Heart right ventricle (tissue), 16 donors: ENCODE data around the gene AFF1. TPM values are rescaled to one million over a fixed set of nuclear protein-coding genes. Genes with fewer than 3 reads are reported as not detected.
A peak's percentile ranks its signal among the peaks of the same experiment; 100 is the strongest.

Source experiments
- ATAC-seq, 8 donors: fragments of 200-7000 bp; cut with Tn5 transposase; one replicate each; pipeline ENCODE4 v1.9.1; 2020; ENCODE audit warnings: mild to moderate bottlenecking in 8 of 8, moderate library complexity in 8 of 8, moderate number of reproducible peaks in 1 of 8
- DNase-seq, 2 donors: peaks; one replicate each; pipeline ENCODE4 v3.0.0-alpha.2; 2020
- H3K27ac ChIP-seq, 10 donors: fragments of 200-600 bp; sonication (generic) in 2 of 10; one replicate each; pipeline versions ENCODE4 v1.5.0 to v1.8.0; 2020 to 2022; ENCODE audit warnings: mild to moderate bottlenecking in 3 of 10
- H3K27me3 ChIP-seq, 7 donors: fragments of 200-600 bp; one replicate each; pipeline ENCODE4 v1.8.0; 2021 to 2022; ENCODE audit warnings: mild to moderate bottlenecking in 2 of 7
- H3K36me3 ChIP-seq, 9 donors: fragments of 200-600 bp; sonication (generic) in 1 of 9; one replicate each; pipeline versions ENCODE4 v1.5.0 to v1.8.0; 2020 to 2022; ENCODE audit warnings: mild to moderate bottlenecking in 2 of 9
- H3K4me1 ChIP-seq, 9 donors: fragments of 200-600 bp; sonication (generic) in 1 of 9; one replicate each; pipeline versions ENCODE4 v1.5.0 to v1.8.0; 2020 to 2022; ENCODE audit warnings: mild to moderate bottlenecking in 4 of 9
- H3K4me3 ChIP-seq, 10 donors: fragments of 200-600 bp; sonication (generic) in 2 of 10; one replicate each; pipeline versions ENCODE4 v1.5.0 to v1.8.0; 2020 to 2022; ENCODE audit warnings: mild to moderate bottlenecking in 7 of 10, moderate library complexity in 2 of 10
- H3K9me3 ChIP-seq, 11 donors: fragments of 200-600 bp in 10 of 11; sonication (generic) in 2 of 11; one replicate each; pipeline versions ENCODE4 v1.5.0 to v1.8.0; 2013 to 2022; ENCODE audit warnings: mild to moderate bottlenecking in 2 of 11, control low read depth in 1 of 11, moderate library complexity in 1 of 11
- WGBS, 2 donors: extraction: QIAGEN DNeasy Blood & Tissue Kit; methylation state at CpG; one replicate each; pipeline ENCODE4 v1.1.7; 2013; ENCODE audit warnings: inconsistent platforms in 1 of 2; 5-methylcytosine and 5-hydroxymethylcytosine counted together
- intact Hi-C, 10 donors: fragments of 100-400 bp; cut with DNase I; formaldehyde crosslinking; loops; one replicate each; pipeline versions ENCODE4 v1.11.1 to v1.14.2; 2022
- polyA plus RNA-seq, 2 donors: library from polyadenylated mRNA; stranded (reverse); fragments of 200-250 nt; gene quantifications; one replicate each; pipeline ENCODE4 v1.2.3, GENCODE V29; 2013
- total RNA-seq, 10 donors: library from RNA; stranded (reverse); fragmentation: NEBNext Ultra II Directional in 3 of 10; extraction: Animal tissue kit (Norgen Biotek cat#: 25700) in 3 of 10; gene quantifications; one replicate each; pipeline versions ENCODE4 v1.2.1 to v1.2.4, GENCODE V29; 2021 to 2023
- TF ChIP-seq, protein P1 (sequence below), 9 donors: fragments of 200-600 bp; sonication (generic) in 2 of 9; IDR thresholded peaks; one replicate each; pipeline versions ENCODE4 v1.5.0 to v1.8.0; 2021 to 2022; ENCODE audit warnings: antibody characterized with exemption in 9 of 9, mild to moderate bottlenecking in 5 of 9, moderate library complexity in 1 of 9
- donor health status: Arrhythmogenic right ventricular cardiomyopathy.
- donor health status: ischemic (EF 13 %, LVEDD 7.1; RV severe dilation, severe dysfunction).
- donor health status: healthy with polysubstance abuse.
- donor health status: DM: no; HTN: yes; CAD: no.
- donor health status: DM: no; HTN: no; CAD: no.
- donor health status: ischemic (EF 25% LVEDD 6.9; RV normal size, moderate dysfunction).
- donor health status: ischemic (EF 25% LVEDD 5.7; RV mildly dilated, moderate dysfunction).
- donor health status: healthy.
- donor health status: DM: yes; HTN: yes; CAD: no.
- donor health status: Ischemic cardiomyopathy.
- donor health status: ischemic (EF 35%, LVEDD 5.7; RV mildly dilated, moderate dysfunction).
- donor health status: nonischemic (EF 11% LVEDD 7.7; RV severe dilation, severe dysfunction).
- donor health status: DM: yes; HTN: yes; CAD: no.
- donor health status: PGD.
- donor health status: ischemic (EF 29% LVEDD 5.4; RV normal size, mild dysfunction).
- donor health status: nonischemic (EF 23%, LVEDD 6.1; RV moderate dilation, normal function).

AFF1 gene
- total and polyA plus RNA-seq, 12 donors: 44.4 to 90.2 (median 74.5) TPM

DNA sequence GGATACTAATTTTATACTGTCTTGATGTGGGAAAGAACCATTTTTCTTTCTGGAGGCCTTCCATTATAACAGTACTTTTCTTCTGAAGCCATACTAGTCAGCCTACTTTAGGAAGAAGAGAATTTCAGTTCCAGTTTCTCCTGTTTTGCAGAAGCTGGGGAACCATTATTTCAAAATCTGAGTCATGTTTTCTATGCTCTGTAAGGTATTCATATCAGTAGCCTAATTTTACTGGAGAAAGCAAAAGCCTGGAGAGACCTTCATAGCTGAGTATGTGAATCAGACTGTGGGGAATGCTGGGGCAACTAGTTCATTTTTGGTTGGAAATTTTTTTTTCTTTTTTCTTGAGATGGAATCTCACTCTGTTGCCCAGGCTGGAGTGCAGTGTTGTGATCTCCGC is 22.4 kb downstream of the AFF1 start:
- WGBS, 2 donors: 95 to 100% methylated on average over 1 of the region's 1 CpG
- peaks cover 0 to 24% (median 0%) of the 10 kb centered on the region in 9 donors for H3K36me3 ChIP-seq
- intact Hi-C loops: no loop called here
- ATAC-seq: peak in 2 of 8 donors; percentile 19 to 42
- H3K9me3 ChIP-seq: no peaks in the 10 kb centered on the region
- peak overlapping the region in 1 of 10 donors; percentile 56 for H3K27ac ChIP-seq
- no peak overlapping the region for H3K4me3 ChIP-seq
- DNase-seq: no peak
- H3K27me3 ChIP-seq: no peaks in the 10 kb centered on the region
- peaks cover 6 to 59% (median 28%) of the 10 kb centered on the region in 9 donors for H3K4me1 ChIP-seq
- TF ChIP-seq, protein P1, sequence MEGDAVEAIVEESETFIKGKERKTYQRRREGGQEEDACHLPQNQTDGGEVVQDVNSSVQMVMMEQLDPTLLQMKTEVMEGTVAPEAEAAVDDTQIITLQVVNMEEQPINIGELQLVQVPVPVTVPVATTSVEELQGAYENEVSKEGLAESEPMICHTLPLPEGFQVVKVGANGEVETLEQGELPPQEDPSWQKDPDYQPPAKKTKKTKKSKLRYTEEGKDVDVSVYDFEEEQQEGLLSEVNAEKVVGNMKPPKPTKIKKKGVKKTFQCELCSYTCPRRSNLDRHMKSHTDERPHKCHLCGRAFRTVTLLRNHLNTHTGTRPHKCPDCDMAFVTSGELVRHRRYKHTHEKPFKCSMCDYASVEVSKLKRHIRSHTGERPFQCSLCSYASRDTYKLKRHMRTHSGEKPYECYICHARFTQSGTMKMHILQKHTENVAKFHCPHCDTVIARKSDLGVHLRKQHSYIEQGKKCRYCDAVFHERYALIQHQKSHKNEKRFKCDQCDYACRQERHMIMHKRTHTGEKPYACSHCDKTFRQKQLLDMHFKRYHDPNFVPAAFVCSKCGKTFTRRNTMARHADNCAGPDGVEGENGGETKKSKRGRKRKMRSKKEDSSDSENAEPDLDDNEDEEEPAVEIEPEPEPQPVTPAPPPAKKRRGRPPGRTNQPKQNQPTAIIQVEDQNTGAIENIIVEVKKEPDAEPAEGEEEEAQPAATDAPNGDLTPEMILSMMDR (IDR thresholded peaks at IDR 0.05): no peak

DNA sequence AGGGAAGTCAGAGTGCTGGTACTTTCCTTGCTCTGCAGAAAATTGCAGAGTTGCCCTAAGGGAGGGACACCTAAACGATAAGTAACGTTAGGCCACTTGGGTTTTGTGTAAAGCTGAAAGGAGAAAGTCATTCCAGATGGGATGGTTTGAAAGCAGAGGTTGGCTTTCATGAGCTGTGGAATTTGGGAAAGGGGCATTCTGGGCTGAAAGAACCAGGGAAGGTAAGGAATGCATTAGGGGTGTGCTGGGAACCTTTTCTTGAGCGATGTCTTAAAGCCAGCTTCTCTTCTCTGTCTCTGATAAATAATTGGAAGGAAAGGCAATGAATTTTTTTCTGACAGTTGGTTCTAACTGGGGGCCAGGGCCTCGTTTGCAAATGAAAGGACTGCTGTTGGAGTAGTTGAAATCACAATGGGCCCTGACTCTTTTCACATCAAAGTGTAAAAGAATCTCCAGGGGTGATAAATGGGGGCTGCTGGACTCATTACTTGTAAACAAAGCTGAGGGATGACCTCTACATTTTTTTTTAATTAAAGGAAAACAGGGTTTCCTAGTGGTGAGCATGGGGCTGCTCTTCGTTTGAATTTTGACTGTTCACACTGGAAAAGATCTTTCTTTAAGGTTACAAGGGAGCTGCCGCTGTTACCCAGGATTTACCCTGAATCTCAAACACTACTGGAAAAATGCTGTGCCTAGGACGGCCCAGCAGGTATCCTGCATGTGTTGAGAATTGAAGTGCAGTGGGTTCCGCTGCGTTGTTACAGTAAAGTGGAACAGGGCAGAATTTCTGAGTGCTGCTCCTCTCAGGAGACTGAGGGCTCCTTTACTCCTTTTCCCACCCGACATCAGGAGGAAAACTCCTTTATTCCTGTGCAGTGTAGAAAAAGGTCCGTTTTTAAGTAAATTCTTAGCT is 25.0 kb downstream of the AFF1 start:
- Histone ChIP-seq H3K9me3 (no peaks in the 10 kb centered on the region), H3K4me1 (peaks cover 4 to 61% (median 29%) of the 10 kb centered on the region in 9 donors), H3K4me3 (no peak overlapping the region), H3K27ac (peak overlapping the region in 8 of 10 donors; percentile 20 to 66 (median 36)), H3K36me3 (peaks cover 0 to 9% (median 0%) of the 10 kb centered on the region in 9 donors), H3K27me3 (no peaks in the 10 kb centered on the region)
- 55 to 62% methylated on average over 11 of the region's 11 CpGs for WGBS, 2 donors
- intact Hi-C loops: no loop called here
- DNase-seq (no peak), ATAC-seq (no peak)
- TF ChIP-seq, protein P1 (IDR thresholded peaks at IDR 0.05): no peak

DNA sequence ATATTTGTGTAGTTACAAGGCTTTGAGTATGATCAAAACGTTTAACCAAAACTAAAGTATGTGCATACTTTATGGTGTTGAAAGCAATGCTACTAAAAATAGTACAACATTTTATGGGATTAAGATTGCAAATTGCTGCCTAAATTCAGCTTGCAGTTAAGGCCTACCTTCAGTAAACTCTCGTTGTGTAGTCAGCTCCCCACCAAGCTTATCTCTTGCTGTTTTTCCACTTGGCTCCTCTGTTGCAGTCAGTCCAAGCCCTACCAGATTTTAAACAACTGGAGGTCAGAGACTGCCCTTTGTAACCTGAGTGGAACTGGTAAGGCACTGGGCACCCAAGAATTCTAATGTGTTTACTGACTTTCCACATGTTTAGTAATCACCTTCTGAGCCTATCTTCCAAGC is 25.7 kb downstream of the AFF1 start:
- ATAC-seq: peak in 7 of 8 donors; percentile 48 to 86 (median 77)
- WGBS, 2 donors: 28 to 35% methylated on average over 2 of the region's 2 CpGs
- no peaks in the 10 kb centered on the region for H3K9me3 ChIP-seq
- no peak overlapping the region for H3K4me3 ChIP-seq
- H3K27me3 ChIP-seq: no peaks in the 10 kb centered on the region
- no peak for DNase-seq
- peaks cover 4 to 68% (median 29%) of the 10 kb centered on the region in 9 donors for H3K4me1 ChIP-seq
- peaks cover 0 to 9% (median 0%) of the 10 kb centered on the region in 9 donors for H3K36me3 ChIP-seq
- intact Hi-C loops: no loop called here
- peak overlapping the region in 8 of 10 donors; percentile 20 to 66 (median 31) for H3K27ac ChIP-seq
- TF ChIP-seq, protein P1 (IDR thresholded peaks at IDR 0.05): no peak

DNA sequence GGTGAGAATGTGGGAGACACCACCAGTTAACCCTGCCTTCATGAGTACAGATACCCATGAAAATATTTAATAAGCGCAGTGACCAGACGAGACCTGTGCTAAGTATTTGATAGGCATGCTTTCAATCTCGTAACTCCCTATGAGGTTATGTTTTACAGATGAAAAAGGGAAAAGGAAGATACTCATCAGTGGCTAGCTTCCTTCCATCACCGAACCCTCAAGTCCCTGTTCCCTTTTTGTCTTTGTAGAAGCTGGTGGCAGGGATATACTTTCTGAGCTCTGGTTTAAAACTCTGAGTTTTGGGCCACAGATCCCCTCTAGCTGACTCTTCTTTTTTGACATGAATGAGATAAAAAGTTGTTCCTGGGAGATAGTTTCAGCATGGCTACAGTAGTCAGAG is 26.3 kb downstream of the AFF1 start:
- H3K27ac ChIP-seq: peak overlapping the region in 8 of 10 donors; percentile 20 to 66 (median 27)
- no peak overlapping the region for H3K4me3 ChIP-seq
- peaks cover 4 to 73% (median 29%) of the 10 kb centered on the region in 9 donors for H3K4me1 ChIP-seq
- ATAC-seq (peak in 5 of 8 donors; percentile 5 to 46 (median 29)), DNase-seq (no peak)
- H3K27me3 ChIP-seq: no peaks in the 10 kb centered on the region
- TF ChIP-seq, protein P1 (IDR thresholded peaks at IDR 0.05): no peak
- WGBS, 2 donors: 72 to 74% methylated on average over 4 of the region's 4 CpGs
- H3K36me3 ChIP-seq: peaks cover 0 to 9% (median 0%) of the 10 kb centered on the region in 9 donors
- no peaks in the 10 kb centered on the region for H3K9me3 ChIP-seq
- intact Hi-C loops: no loop called here
